Mesendoderm (in vitro differentiated cells): ENCODE measurements around the gene CNRIP1.

Source experiments
- DNase-seq: peaks from one replicate; pipeline ENCODE4 v3.0.0; 2013
- H2AK5ac ChIP-seq: 2 replicates; pipeline ENCODE4 v1.6.1; 2013; ENCODE audit warnings: low read length, inconsistent platforms
- H2BK120ac ChIP-seq: 2 replicates; pipeline ENCODE4 v1.6.1; 2013; ENCODE audit warnings: low read depth, mild to moderate bottlenecking, low read length, moderate library complexity, mixed read lengths
- H2BK15ac ChIP-seq: replicated peaks from 2 replicates; pipeline ENCODE4 v1.6.1; 2013; ENCODE audit warnings: low read depth, mild to moderate bottlenecking, moderate library complexity
- H2BK5ac ChIP-seq: 2 replicates; pipeline ENCODE4 v1.6.1; 2013; ENCODE audit warnings: low read length, inconsistent platforms
- H3K18ac ChIP-seq: 2 replicates; pipeline ENCODE4 v1.6.1; 2013; ENCODE audit warnings: mild to moderate bottlenecking, low read length, mixed read lengths
- H3K23ac ChIP-seq: one replicate; pipeline ENCODE4 v1.6.1; 2013; ENCODE audit warnings: low read length
- H3K27ac ChIP-seq: 2 replicates; pipeline ENCODE4 v1.5.1; 2013; ENCODE audit warnings: low read depth, mild to moderate bottlenecking, inconsistent platforms, low read length, moderate library complexity
- H3K27me3 ChIP-seq: 2 replicates; pipeline ENCODE4 v1.6.1; 2013; ENCODE audit warnings: low read length, control low read depth, mild to moderate bottlenecking, inconsistent platforms; ENCODE audit not compliant: insufficient read depth, poor library complexity
- H3K36me3 ChIP-seq: 2 replicates; pipeline ENCODE4 v1.6.1; 2013; ENCODE audit warnings: low read length, inconsistent platforms; ENCODE audit not compliant: control insufficient read depth, insufficient read depth
- H3K4ac ChIP-seq: one replicate; pipeline ENCODE4 v1.6.1; 2013; ENCODE audit warnings: low read depth, mild to moderate bottlenecking, low read length, moderate library complexity
- H3K4me1 ChIP-seq: 2 replicates; pipeline ENCODE4 v1.6.1; 2013; ENCODE audit warnings: low read depth, low read length, inconsistent platforms; ENCODE audit not compliant: control insufficient read depth
- H3K4me2 ChIP-seq: 2 replicates; pipeline ENCODE4 v1.6.1; 2013; ENCODE audit warnings: low read length
- H3K4me3 ChIP-seq: 2 replicates; pipeline ENCODE4 v1.5.1; 2013; ENCODE audit warnings: mild to moderate bottlenecking, low read length
- H3K56ac ChIP-seq: one replicate; pipeline ENCODE4 v1.6.1; 2013; ENCODE audit warnings: low read length
- H3K79me1 ChIP-seq: 2 replicates; pipeline ENCODE4 v1.6.1; 2013; ENCODE audit warnings: low read length, inconsistent platforms
- H3K79me2 ChIP-seq: 2 replicates; pipeline ENCODE4 v1.6.1; 2013; ENCODE audit warnings: mild to moderate bottlenecking, low read length; ENCODE audit not compliant: control insufficient read depth, insufficient read depth
- H3K9ac ChIP-seq: 2 replicates; pipeline ENCODE4 v1.6.1; 2013; ENCODE audit warnings: low read length, inconsistent platforms
- H4K5ac ChIP-seq: one replicate; pipeline ENCODE4 v1.6.1; 2013; ENCODE audit warnings: low read length
- H4K8ac ChIP-seq: one replicate; pipeline ENCODE4 v1.6.1; 2013; ENCODE audit warnings: low read depth, mild to moderate bottlenecking, control low read depth, low read length, moderate library complexity
- WGBS: extraction: QIAGEN DNeasy Blood & Tissue Kit; methylation state at CpG from one replicate; pipeline ENCODE4 v1.1.7; 2013; ENCODE audit warnings: low lambda C conversion rate, missing lambda C conversion rate; ENCODE audit not compliant: insufficient coverage; ENCODE audit errors: extremely low coverage; 5-methylcytosine and 5-hydroxymethylcytosine counted together

Gene CNRIP1

GRCh38 chr2:68344031-68344430 is 24.3 kb upstream of the CNRIP1 start:
- no peak overlapping the region for H3K4me2 ChIP-seq
- H2BK5ac ChIP-seq: no peak overlapping the region
- H3K79me2 ChIP-seq: no peaks in the 10 kb centered on the region
- no peak overlapping the region for H3K27ac ChIP-seq
- no peaks in the 10 kb centered on the region for H3K36me3 ChIP-seq
- H2AK5ac ChIP-seq: no peak overlapping the region
- H3K79me1 ChIP-seq: no peaks in the 10 kb centered on the region
- no peak overlapping the region for H2BK120ac ChIP-seq
- no CpG with 5 or more reads among the region's 1 CpG for WGBS
- no peak overlapping the region for H3K4ac ChIP-seq
- H3K9ac ChIP-seq: no peak overlapping the region
- no peak overlapping the region for H4K8ac ChIP-seq
- no peak overlapping the region for H3K18ac ChIP-seq
- H3K4me3 ChIP-seq: no peak overlapping the region
- H3K27me3 ChIP-seq: no peaks in the 10 kb centered on the region
- H4K5ac ChIP-seq: no peak overlapping the region
- no peak overlapping the region for H3K56ac ChIP-seq
- no peak overlapping the region for H3K23ac ChIP-seq
- H3K4me1 ChIP-seq: no peaks in the 10 kb centered on the region
- no peak overlapping the region for H2BK15ac ChIP-seq
- DNase-seq: no peak

DNA sequence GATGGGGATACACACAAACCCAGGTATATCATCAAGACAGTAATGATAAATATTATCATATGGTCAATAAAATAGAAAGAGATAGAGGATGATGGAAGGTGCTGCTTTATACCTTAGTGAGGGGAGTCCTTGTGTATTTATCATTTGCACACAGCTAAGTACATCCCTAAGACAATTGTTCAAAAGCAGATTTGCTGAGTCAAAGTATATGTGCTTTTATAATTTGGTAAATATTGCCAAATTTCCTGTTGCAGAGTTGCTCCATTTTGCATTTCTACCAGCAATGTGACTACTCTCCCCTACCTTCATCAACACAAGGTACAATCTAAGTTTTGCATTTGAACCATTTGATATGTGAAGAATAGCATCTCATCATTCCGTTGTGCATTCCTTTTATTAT is 22.7 kb upstream of the CNRIP1 start:
- Histone ChIP-seq H4K5ac (no peak overlapping the region), H3K79me2 (no peaks in the 10 kb centered on the region), H3K36me3 (no peaks in the 10 kb centered on the region), H3K56ac (no peak overlapping the region), H2BK120ac (no peak overlapping the region), H2AK5ac (no peak overlapping the region), H3K18ac (no peak overlapping the region), H4K8ac (no peak overlapping the region), H3K4ac (no peak overlapping the region), H3K79me1 (no peaks in the 10 kb centered on the region), H3K27ac (no peak overlapping the region), H3K4me1 (no peaks in the 10 kb centered on the region), H3K9ac (no peak overlapping the region), H3K27me3 (no peaks in the 10 kb centered on the region), H2BK15ac (no peak overlapping the region), H3K4me3 (no peak overlapping the region), H2BK5ac (no peak overlapping the region), H3K23ac (no peak overlapping the region), H3K4me2 (no peak overlapping the region)
- no peak for DNase-seq
- no CpG with 5 or more reads among the region's 1 CpG for WGBS

- no peak for DNase-seq
- Histone ChIP-seq H4K8ac (no peak overlapping the region), H2AK5ac (no peak overlapping the region), H4K5ac (no peak overlapping the region), H3K9ac (no peak overlapping the region), H3K4me2 (no peak overlapping the region), H2BK120ac (no peak overlapping the region), H3K4me3 (no peak overlapping the region), H2BK15ac (no peak overlapping the region), H3K23ac (no peak overlapping the region), H3K18ac (no peak overlapping the region), H3K79me1 (no peaks in the 10 kb centered on the region), H2BK5ac (no peak overlapping the region), H3K36me3 (no peaks in the 10 kb centered on the region), H3K27me3 (no peaks in the 10 kb centered on the region), H3K79me2 (no peaks in the 10 kb centered on the region), H3K56ac (no peak overlapping the region), H3K4ac (no peak overlapping the region), H3K27ac (no peak overlapping the region), H3K4me1 (no peaks in the 10 kb centered on the region)
- WGBS: no CpG with 5 or more reads among the region's 4 CpGs
These were observed 21.8 kb upstream of the CNRIP1 start for GRCh38 chr2:68341583-68341982.

DNA sequence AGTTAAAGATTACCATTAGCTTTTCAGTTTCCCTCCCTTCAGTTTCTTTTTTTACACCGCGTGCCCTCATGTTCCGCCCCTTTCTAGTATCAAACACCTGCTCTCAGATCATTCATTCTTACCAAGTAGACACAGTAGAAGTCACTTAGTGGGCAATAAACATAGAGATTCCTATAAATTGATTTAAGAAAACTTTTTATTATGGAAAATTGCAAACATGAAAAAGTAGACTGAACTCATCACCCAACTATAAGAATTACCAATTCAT is 21.2 kb upstream of the CNRIP1 start:
- H2AK5ac ChIP-seq: no peak overlapping the region
- H2BK120ac ChIP-seq: no peak overlapping the region
- no peak overlapping the region for H3K23ac ChIP-seq
- H3K4me1 ChIP-seq: no peaks in the 10 kb centered on the region
- H2BK15ac ChIP-seq: no peak overlapping the region
- no peaks in the 10 kb centered on the region for H3K79me2 ChIP-seq
- no peaks in the 10 kb centered on the region for H3K36me3 ChIP-seq
- no peak for DNase-seq
- H3K56ac ChIP-seq: no peak overlapping the region
- H2BK5ac ChIP-seq: no peak overlapping the region
- H3K4me2 ChIP-seq: no peak overlapping the region
- no peak overlapping the region for H3K4ac ChIP-seq
- H3K27ac ChIP-seq: no peak overlapping the region
- H3K79me1 ChIP-seq: no peaks in the 10 kb centered on the region
- H3K27me3 ChIP-seq: no peaks in the 10 kb centered on the region
- no peak overlapping the region for H4K8ac ChIP-seq
- no peak overlapping the region for H4K5ac ChIP-seq
- H3K4me3 ChIP-seq: no peak overlapping the region
- no peak overlapping the region for H3K9ac ChIP-seq
- no CpG with 5 or more reads among the region's 3 CpGs for WGBS
- H3K18ac ChIP-seq: no peak overlapping the region

DNA sequence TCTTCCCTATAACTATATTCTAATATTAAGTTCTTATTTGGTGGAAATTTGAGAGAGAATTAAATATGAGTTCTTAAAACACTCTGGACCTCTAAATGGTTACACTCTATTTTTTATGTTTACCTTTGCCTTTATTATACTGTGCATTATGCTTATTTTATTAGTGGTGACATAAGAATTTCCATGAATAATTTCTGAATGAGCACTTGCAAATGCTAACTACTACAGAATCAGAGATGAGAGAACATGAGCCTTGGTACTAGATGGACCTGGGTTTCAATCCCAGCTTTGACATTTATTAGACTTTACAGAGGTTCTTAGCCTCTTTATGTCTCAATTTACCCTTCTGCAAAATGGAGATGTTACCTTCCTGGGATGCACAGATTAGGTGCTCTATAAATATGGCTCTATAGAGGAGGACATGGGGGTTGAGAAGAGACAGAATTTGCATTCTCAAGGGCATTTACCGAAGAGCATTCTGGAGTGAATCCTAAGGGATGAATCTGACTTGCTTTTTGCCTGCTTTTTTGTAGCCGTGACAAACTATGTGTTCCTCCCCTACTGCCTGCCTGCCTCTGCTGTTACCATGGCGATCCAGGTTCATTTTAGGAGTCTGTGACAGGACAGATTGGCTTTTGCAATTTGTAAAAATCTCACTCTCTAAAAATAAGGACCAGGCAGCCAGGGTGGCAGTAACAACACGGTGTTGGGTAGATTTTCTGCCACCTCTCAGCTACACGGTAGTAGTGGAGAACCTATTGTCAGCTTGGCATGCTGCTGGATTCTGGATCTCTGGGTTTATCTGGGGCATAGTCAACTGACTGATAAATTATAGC is 20.7 kb upstream of the CNRIP1 start:
- no peak overlapping the region for H4K8ac ChIP-seq
- H2AK5ac ChIP-seq: no peak overlapping the region
- H2BK15ac ChIP-seq: no peak overlapping the region
- H3K18ac ChIP-seq: no peak overlapping the region
- no peaks in the 10 kb centered on the region for H3K79me1 ChIP-seq
- H2BK120ac ChIP-seq: no peak overlapping the region
- no peaks in the 10 kb centered on the region for H3K4me1 ChIP-seq
- H3K56ac ChIP-seq: no peak overlapping the region
- H3K27me3 ChIP-seq: no peaks in the 10 kb centered on the region
- no peak overlapping the region for H3K4ac ChIP-seq
- H2BK5ac ChIP-seq: no peak overlapping the region
- H3K23ac ChIP-seq: no peak overlapping the region
- DNase-seq: no peak
- no peak overlapping the region for H3K4me2 ChIP-seq
- WGBS: no CpG with 5 or more reads among the region's 5 CpGs
- H3K27ac ChIP-seq: no peak overlapping the region
- H3K36me3 ChIP-seq: no peaks in the 10 kb centered on the region
- no peak overlapping the region for H3K9ac ChIP-seq
- no peak overlapping the region for H3K4me3 ChIP-seq
- H3K79me2 ChIP-seq: no peaks in the 10 kb centered on the region
- H4K5ac ChIP-seq: no peak overlapping the region

GRCh38 chr2:68336192-68336591 is 16.4 kb upstream of the CNRIP1 start:
- H4K5ac ChIP-seq: no peak overlapping the region

More at GRCh38 chr2:68336192-68336591, 16.4 kb upstream of the CNRIP1 start:
- DNase-seq: no peak
- no peak overlapping the region for H3K4me3 ChIP-seq
- no peak overlapping the region for H4K8ac ChIP-seq
- no peak overlapping the region for H3K9ac ChIP-seq
- no peak overlapping the region for H3K56ac ChIP-seq
- H3K27me3 ChIP-seq: no peaks in the 10 kb centered on the region
- H3K23ac ChIP-seq: no peak overlapping the region
- H2BK120ac ChIP-seq: no peak overlapping the region
- H3K4ac ChIP-seq: no peak overlapping the region
- H3K4me2 ChIP-seq: no peak overlapping the region
- H3K36me3 ChIP-seq: no peaks in the 10 kb centered on the region
- no peak overlapping the region for H3K18ac ChIP-seq
- no peak overlapping the region for H2AK5ac ChIP-seq
- H3K4me1 ChIP-seq: no peaks in the 10 kb centered on the region
- no peaks in the 10 kb centered on the region for H3K79me1 ChIP-seq
- WGBS: no CpG with 5 or more reads among the region's 1 CpG
- no peaks in the 10 kb centered on the region for H3K79me2 ChIP-seq
- H3K27ac ChIP-seq: no peak overlapping the region
- H2BK15ac ChIP-seq: no peak overlapping the region
- H2BK5ac ChIP-seq: no peak overlapping the region
